GM19193 (cell line): ENCODE measurements around the gene DHFR.

Experiments used
- POLR2A ChIP-seq: IDR thresholded peaks from 4 replicates; pipeline ENCODE4 v1.6.1; 2011; ENCODE audit not compliant: insufficient read depth, insufficient read length; ENCODE audit errors: extremely low read depth

Gene DHFR

GRCh38 chr5:80654391-80655230 is at the start of gene DHFR, which contains the start of gene MSH3:
Gene DHFR (minus strand): TSS chr5:80654983. CDS start chr5:80654489, 494 bp downstream.
Gene MSH3 (plus strand): TSS chr5:80654652. CDS start chr5:80654728, 76 bp downstream.
- TF ChIP-seq POLR2A: peak; percentile 82

GRCh38 chr5:80704221-80704620 is 49.4 kb upstream of the DHFR start:
- TF ChIP-seq POLR2A: no peak

GRCh38 chr5:80703747-80704146 is 49.0 kb upstream of the DHFR start:
- TF ChIP-seq POLR2A: no peak

GRCh38 chr5:80703291-80703690 is 48.5 kb upstream of the DHFR start:
- TF ChIP-seq POLR2A: no peak

- no peak for TF ChIP-seq POLR2A
These were observed 46.8 kb upstream of the DHFR start for GRCh38 chr5:80701597-80701996.

- no peak for TF ChIP-seq POLR2A
These were observed 43.6 kb upstream of the DHFR start for GRCh38 chr5:80698369-80698768.

GRCh38 chr5:80697100-80697499 is 42.3 kb upstream of the DHFR start:
- no peak for TF ChIP-seq POLR2A

- no peak for TF ChIP-seq POLR2A
These were observed 41.7 kb upstream of the DHFR start for GRCh38 chr5:80696450-80696849.

GRCh38 chr5:80695666-80696065 is 40.9 kb upstream of the DHFR start:
- TF ChIP-seq POLR2A: no peak

- no peak for TF ChIP-seq POLR2A
These were observed 34.8 kb upstream of the DHFR start for GRCh38 chr5:80689627-80690026.

- TF ChIP-seq POLR2A: no peak
These were observed 34.1 kb upstream of the DHFR start for GRCh38 chr5:80688648-80689420.

GRCh38 chr5:80686757-80687156 is 32.0 kb upstream of the DHFR start:
- TF ChIP-seq POLR2A: no peak

GRCh38 chr5:80676706-80677105 is 21.9 kb upstream of the DHFR start:
- TF ChIP-seq POLR2A: no peak

GRCh38 chr5:80672140-80672736 is 17.5 kb upstream of the DHFR start:
- no peak for TF ChIP-seq POLR2A
